ENCODE measurements around the gene ZNF416. TPM values are rescaled to one million over a fixed set of nuclear protein-coding genes. Genes with fewer than 3 reads are reported as not detected.

ZNF416 gene
- polyA plus RNA-seq, 1 of the 3 experiments (the other 2 are of a cell fraction) = 2.0 TPM

DNA sequence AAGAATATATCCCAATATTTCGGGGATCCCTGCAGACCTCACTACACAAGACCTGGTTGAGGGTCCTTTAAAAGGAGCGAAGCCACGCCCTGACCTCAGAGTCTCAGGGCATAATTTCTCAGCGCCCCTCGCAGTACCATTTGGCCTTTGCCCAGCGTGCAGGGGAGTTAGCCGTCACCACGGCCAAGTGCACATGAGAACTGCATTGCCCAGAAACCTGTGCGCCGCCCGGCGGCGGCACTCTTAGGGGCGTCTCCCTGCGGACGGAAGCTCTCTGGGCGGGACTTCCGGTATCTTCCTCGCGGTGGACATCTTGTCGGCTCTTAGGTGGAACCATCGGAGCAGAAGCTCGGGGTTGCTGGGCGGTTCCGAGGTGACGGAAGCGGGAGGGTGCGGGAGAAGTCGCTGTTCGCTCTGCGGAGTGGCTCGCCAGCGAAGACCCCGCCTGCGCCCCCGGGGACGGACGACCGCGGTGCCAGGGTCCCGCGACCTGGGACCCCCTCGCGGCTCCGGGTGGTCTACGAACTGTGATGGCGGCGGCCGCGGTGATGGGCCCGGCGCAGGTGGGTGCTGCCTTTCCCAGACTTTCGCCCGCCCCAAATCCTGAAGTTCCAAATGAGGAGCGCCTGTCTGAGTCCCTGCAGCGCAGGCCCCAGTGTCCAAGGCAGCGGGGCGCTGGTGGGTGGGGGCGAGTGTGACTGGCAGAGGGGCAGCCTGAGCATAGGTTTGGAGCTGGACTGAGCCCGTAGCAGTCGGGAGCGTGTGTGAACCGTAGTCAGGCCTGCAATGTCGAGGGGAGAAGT is 35.4 kb upstream of the ZNF416 start, which contains the start of gene ZNF134 (continued):
- TF ChIP-seq, protein P1, sequence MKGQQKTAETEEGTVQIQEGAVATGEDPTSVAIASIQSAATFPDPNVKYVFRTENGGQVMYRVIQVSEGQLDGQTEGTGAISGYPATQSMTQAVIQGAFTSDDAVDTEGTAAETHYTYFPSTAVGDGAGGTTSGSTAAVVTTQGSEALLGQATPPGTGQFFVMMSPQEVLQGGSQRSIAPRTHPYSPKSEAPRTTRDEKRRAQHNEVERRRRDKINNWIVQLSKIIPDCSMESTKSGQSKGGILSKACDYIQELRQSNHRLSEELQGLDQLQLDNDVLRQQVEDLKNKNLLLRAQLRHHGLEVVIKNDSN (IDR thresholded peaks at IDR 0.05; ENCODE audit: borderline replicate concordance, low read depth) = no peak
- TF ChIP-seq ELF1 (IDR thresholded peaks at IDR 0.05) (peak; percentile 58), NRF1 (IDR thresholded peaks at IDR 0.05; ENCODE audit: low read depth, low read length) (no peak; the same call in 1 of the 2 replicates), POLR2AphosphoS5 (IDR thresholded peaks at IDR 0.05; ENCODE audit: low read depth, low read length) (peak; percentile 92), SMC3 (IDR thresholded peaks at IDR 0.05; ENCODE audit: low read depth, low read length) (no peak), SIN3A (IDR thresholded peaks at IDR 0.05; ENCODE audit: borderline replicate concordance, low read depth, low read length) (0 out of 2 replicates have a peak, but pooled peaks have one; percentile 23), EZH2phosphoT487 (IDR thresholded peaks at IDR 0.05; ENCODE audit: borderline replicate concordance, low read depth) (no peak), TEAD4 (IDR thresholded peaks at IDR 0.05; ENCODE audit: borderline replicate concordance, insufficient read depth) (no peak)
- TF ChIP-seq, protein P2, sequence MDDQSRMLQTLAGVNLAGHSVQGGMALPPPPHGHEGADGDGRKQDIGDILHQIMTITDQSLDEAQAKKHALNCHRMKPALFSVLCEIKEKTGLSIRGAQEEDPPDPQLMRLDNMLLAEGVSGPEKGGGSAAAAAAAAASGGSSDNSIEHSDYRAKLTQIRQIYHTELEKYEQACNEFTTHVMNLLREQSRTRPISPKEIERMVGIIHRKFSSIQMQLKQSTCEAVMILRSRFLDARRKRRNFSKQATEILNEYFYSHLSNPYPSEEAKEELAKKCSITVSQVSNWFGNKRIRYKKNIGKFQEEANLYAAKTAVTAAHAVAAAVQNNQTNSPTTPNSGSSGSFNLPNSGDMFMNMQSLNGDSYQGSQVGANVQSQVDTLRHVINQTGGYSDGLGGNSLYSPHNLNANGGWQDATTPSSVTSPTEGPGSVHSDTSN (IDR thresholded peaks at IDR 0.05) = no peak; the same call in 1 of the 2 replicates
- TF ChIP-seq, protein P3, sequence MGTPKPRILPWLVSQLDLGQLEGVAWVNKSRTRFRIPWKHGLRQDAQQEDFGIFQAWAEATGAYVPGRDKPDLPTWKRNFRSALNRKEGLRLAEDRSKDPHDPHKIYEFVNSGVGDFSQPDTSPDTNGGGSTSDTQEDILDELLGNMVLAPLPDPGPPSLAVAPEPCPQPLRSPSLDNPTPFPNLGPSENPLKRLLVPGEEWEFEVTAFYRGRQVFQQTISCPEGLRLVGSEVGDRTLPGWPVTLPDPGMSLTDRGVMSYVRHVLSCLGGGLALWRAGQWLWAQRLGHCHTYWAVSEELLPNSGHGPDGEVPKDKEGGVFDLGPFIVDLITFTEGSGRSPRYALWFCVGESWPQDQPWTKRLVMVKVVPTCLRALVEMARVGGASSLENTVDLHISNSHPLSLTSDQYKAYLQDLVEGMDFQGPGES (IDR thresholded peaks at IDR 0.05; ENCODE audit: low read depth, low read length) = no peak

DNA sequence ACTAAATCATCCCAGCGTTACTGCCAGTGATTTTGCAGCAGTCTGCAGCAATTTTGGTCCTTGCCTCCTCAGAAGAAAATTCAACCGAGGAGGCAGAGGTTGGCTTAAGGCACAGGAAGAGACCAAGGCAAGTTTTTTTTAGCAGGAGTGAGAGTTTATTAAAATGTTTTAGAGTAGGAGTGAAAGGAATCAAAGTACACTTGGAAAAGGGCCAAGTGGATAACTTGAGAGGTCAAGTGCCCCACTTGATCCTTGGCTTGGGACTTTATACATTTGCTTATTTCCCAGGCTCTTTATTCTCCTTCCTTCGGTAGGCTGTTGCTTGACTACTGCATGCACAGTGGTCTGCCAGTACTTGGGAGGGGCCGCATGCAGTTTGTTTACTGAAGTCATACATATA is 32.4 kb upstream of the ZNF416 start:
- POLR2A ChIA-PET = no interaction called here

More for the DNA sequence above, 32.4 kb upstream of the ZNF416 start:
- Histone ChIP-seq H3F3A (replicated peaks; ENCODE audit: insufficient read depth) (no peaks in the 10 kb centered on the region), H4K20me1 (ENCODE audit: insufficient read depth) (no peaks in the 10 kb centered on the region), H3K27me3 (ENCODE audit: insufficient read depth) (no peaks in the 10 kb centered on the region), H3K9me3 (no peaks in the 10 kb centered on the region), H3K4me2 (no peak overlapping the region), H3K4me3 (ENCODE audit: low read depth in 2 of 2, low read length in 1 of 2) (no peak overlapping the region), H3K9me2 (no peaks in the 10 kb centered on the region), H3K9ac (no peak overlapping the region), H3K79me2 (ENCODE audit: insufficient read depth) (peaks cover 21% of the 10 kb centered on the region), H3K27ac (ENCODE audit: low read depth in 2 of 2, low read length in 1 of 2) (no peak overlapping the region), H3K4me1 (ENCODE audit: control insufficient read depth in 1 of 2, insufficient read depth in 2 of 2, low read depth in 1 of 2, low read length in 1 of 2) (no peaks in the 10 kb centered on the region; a peak in 1 of 4 replicates), H3K36me3 (replicated peaks in 1 of 2; ENCODE audit: control insufficient read depth in 1 of 2, insufficient read depth in 2 of 2, low read length in 1 of 2) (peaks cover 8 to 35% of the 10 kb centered on the region in 2 experiments), H2AFZ (ENCODE audit: low read depth) (no peak overlapping the region)
- no peak for DNase-seq
- CTCF ChIA-PET = interaction anchor here (2.4 kb wide), 1 partner anchor 10 kb away, joined by 6 read pairs; no protein-coding TSS in a partner anchor
- WGBS (ENCODE audit: low lambda C conversion rate) = 94% methylated on average over 4 of the region's 4 CpGs
- TF ChIP-seq EP300 (IDR thresholded peaks at IDR 0.05; ENCODE audit: borderline replicate concordance in 1 of 2, low read depth in 1 of 2, low read length in 1 of 2) (no peak), NRF1 (IDR thresholded peaks at IDR 0.05; ENCODE audit: low read depth, low read length) (no peak), MXI1 (IDR thresholded peaks at IDR 0.05; ENCODE audit: low read depth, low read length) (no peak), NFIC (IDR thresholded peaks at IDR 0.05; ENCODE audit: borderline replicate concordance) (no peak), ELF1 (IDR thresholded peaks at IDR 0.05) (no peak), SMC3 (IDR thresholded peaks at IDR 0.05; ENCODE audit: low read depth, low read length) (no peak), RFX5 (IDR thresholded peaks at IDR 0.05; ENCODE audit: low read length) (no peak), CHD2 (IDR thresholded peaks at IDR 0.05; ENCODE audit: low read length, partially characterized antibody) (no peak), RXRA (IDR thresholded peaks at IDR 0.05; ENCODE audit: borderline replicate concordance, low read depth) (no peak), SIN3A (IDR thresholded peaks at IDR 0.05; ENCODE audit: borderline replicate concordance, low read depth, low read length) (no peak)
- TF ChIP-seq, protein P2 (IDR thresholded peaks at IDR 0.05) = no peak
- TF ChIP-seq, protein P4, sequence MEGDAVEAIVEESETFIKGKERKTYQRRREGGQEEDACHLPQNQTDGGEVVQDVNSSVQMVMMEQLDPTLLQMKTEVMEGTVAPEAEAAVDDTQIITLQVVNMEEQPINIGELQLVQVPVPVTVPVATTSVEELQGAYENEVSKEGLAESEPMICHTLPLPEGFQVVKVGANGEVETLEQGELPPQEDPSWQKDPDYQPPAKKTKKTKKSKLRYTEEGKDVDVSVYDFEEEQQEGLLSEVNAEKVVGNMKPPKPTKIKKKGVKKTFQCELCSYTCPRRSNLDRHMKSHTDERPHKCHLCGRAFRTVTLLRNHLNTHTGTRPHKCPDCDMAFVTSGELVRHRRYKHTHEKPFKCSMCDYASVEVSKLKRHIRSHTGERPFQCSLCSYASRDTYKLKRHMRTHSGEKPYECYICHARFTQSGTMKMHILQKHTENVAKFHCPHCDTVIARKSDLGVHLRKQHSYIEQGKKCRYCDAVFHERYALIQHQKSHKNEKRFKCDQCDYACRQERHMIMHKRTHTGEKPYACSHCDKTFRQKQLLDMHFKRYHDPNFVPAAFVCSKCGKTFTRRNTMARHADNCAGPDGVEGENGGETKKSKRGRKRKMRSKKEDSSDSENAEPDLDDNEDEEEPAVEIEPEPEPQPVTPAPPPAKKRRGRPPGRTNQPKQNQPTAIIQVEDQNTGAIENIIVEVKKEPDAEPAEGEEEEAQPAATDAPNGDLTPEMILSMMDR (IDR thresholded peaks at IDR 0.05) = no peak
- TF ChIP-seq, protein P5, sequence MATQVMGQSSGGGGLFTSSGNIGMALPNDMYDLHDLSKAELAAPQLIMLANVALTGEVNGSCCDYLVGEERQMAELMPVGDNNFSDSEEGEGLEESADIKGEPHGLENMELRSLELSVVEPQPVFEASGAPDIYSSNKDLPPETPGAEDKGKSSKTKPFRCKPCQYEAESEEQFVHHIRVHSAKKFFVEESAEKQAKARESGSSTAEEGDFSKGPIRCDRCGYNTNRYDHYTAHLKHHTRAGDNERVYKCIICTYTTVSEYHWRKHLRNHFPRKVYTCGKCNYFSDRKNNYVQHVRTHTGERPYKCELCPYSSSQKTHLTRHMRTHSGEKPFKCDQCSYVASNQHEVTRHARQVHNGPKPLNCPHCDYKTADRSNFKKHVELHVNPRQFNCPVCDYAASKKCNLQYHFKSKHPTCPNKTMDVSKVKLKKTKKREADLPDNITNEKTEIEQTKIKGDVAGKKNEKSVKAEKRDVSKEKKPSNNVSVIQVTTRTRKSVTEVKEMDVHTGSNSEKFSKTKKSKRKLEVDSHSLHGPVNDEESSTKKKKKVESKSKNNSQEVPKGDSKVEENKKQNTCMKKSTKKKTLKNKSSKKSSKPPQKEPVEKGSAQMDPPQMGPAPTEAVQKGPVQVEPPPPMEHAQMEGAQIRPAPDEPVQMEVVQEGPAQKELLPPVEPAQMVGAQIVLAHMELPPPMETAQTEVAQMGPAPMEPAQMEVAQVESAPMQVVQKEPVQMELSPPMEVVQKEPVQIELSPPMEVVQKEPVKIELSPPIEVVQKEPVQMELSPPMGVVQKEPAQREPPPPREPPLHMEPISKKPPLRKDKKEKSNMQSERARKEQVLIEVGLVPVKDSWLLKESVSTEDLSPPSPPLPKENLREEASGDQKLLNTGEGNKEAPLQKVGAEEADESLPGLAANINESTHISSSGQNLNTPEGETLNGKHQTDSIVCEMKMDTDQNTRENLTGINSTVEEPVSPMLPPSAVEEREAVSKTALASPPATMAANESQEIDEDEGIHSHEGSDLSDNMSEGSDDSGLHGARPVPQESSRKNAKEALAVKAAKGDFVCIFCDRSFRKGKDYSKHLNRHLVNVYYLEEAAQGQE (IDR thresholded peaks at IDR 0.05; ENCODE audit: low read depth, low read length) = no peak

Measured in SK-N-SH (cell line).